Liver (tissue), 3 donors: ENCODE data around the gene ASPSCR1.

Experiments
- ATF3 ChIP-seq: IDR thresholded peaks from 2 replicates; pipeline ENCODE4 v1.6.1; 2016; ENCODE audit warnings: antibody characterized with exemption
- CTCF ChIP-seq: fragments of 150-350 bp; IDR thresholded peaks from 2 replicates; pipeline ENCODE4 v1.5.1; 2017; ENCODE audit warnings: improper control_type of control experiment, low read depth, low read length; ENCODE audit not compliant: missing input control
- EGR1 ChIP-seq, 2 donors: IDR thresholded peaks; 2 replicates each; pipeline ENCODE4 v1.6.1; 2016 to 2018; ENCODE audit warnings: antibody characterized with exemption in 2 of 2, low read depth in 2 of 2
- GABPA ChIP-seq, 2 donors: IDR thresholded peaks in 1 of 2; conservative IDR thresholded peaks in 1 of 2; 2 replicates each; pipeline ENCODE4 v1.6.1; 2016; ENCODE audit warnings: antibody characterized with exemption in 2 of 2, mild to moderate bottlenecking in 1 of 2, moderate library complexity in 1 of 2
- MAX ChIP-seq: IDR thresholded peaks from 2 replicates; pipeline ENCODE4 v1.6.1; 2016; ENCODE audit warnings: antibody characterized with exemption
- NR2F2 ChIP-seq: IDR thresholded peaks from 2 replicates; pipeline ENCODE4 v1.6.1; 2016; ENCODE audit warnings: antibody characterized with exemption
- RAD21 ChIP-seq, 2 donors: IDR thresholded peaks; 2 replicates each; pipeline ENCODE4 v1.6.1; 2016; ENCODE audit warnings: antibody characterized with exemption in 2 of 2, mild to moderate bottlenecking in 2 of 2
- REST ChIP-seq: IDR thresholded peaks from 2 replicates; pipeline ENCODE4 v1.6.1; 2016; ENCODE audit warnings: antibody characterized with exemption, mild to moderate bottlenecking
- RXRA ChIP-seq, 2 donors: IDR thresholded peaks; 2 replicates each; pipeline ENCODE4 v1.6.1; 2017 to 2018; ENCODE audit warnings: antibody characterized with exemption in 2 of 2, mild to moderate bottlenecking in 1 of 2
- SP1 ChIP-seq: IDR thresholded peaks from 2 replicates; pipeline ENCODE4 v1.6.1; 2018; ENCODE audit warnings: antibody characterized with exemption, mild to moderate bottlenecking
- TAF1 ChIP-seq: conservative IDR thresholded peaks from 2 replicates; pipeline ENCODE4 v1.6.1; 2016; ENCODE audit warnings: antibody characterized with exemption, mild to moderate bottlenecking
- YY1 ChIP-seq: IDR thresholded peaks from 2 replicates; pipeline ENCODE4 v1.6.1; 2016; ENCODE audit warnings: antibody characterized with exemption, mild to moderate bottlenecking
- ZBTB33 ChIP-seq: IDR thresholded peaks from 2 replicates; pipeline ENCODE4 v1.6.1; 2016; ENCODE audit warnings: antibody characterized with exemption
- donor health status: healthy.
- donor health status: healthy.

- TF ChIP-seq CTCF (no peak), GABPA (IDR thresholded peaks at IDR 0.05 in 1 of 2, conservative IDR thresholded peaks at IDR 0.05 in 1 of 2) (no peak), REST (no peak), TAF1 (no peak), MAX (no peak), RAD21 (IDR thresholded peaks at IDR 0.05) (no peak), RXRA (IDR thresholded peaks at IDR 0.05) (no peak), EGR1 (IDR thresholded peaks at IDR 0.05; ENCODE audit: low read depth in 2 of 2) (no peak), ZBTB33 (no peak), NR2F2 (no peak), SP1 (no peak), YY1 (no peak), ATF3 (no peak)
These were observed 46.3 kb upstream of the ASPSCR1 start for GRCh38 chr17:81931189-81931556.
